GM23248 (cell line): ENCODE measurements around the gene SLC39A6. TPM values are rescaled to one million over a fixed set of nuclear protein-coding genes. Genes with fewer than 3 reads are reported as not detected.
"Not testable (repeated sequence)": the region's sequence is repeated elsewhere in the genome, so short reads cannot be mapped to it uniquely, and the experiment has no call there.

Experiments used
- DNase-seq: peaks from one replicate; pipeline ENCODE4 v3.0.0-alpha.2; 2015
- H2AFZ ChIP-seq: fragments of 200-600 bp; sonication (generic); 2 replicates; pipeline ENCODE4 v1.6.1; 2016; ENCODE audit warnings: antibody characterized with exemption
- H3F3A ChIP-seq: fragments of 200-600 bp; sonication (generic); 2 replicates; pipeline ENCODE4 v1.6.1; 2016; ENCODE audit warnings: mild to moderate bottlenecking, antibody characterized with exemption, mixed run types; ENCODE audit not compliant: insufficient read depth
- H3K27ac ChIP-seq: fragments of 200-600 bp; sonication (generic); 2 replicates; pipeline ENCODE4 v1.5.1; 2016; ENCODE audit warnings: mild to moderate bottlenecking
- H3K27me3 ChIP-seq: fragments of 200-600 bp; sonication (generic); replicated peaks from 2 replicates; pipeline ENCODE4 v1.6.1; 2016; ENCODE audit warnings: mild to moderate bottlenecking; ENCODE audit not compliant: insufficient read depth
- H3K36me3 ChIP-seq: fragments of 200-600 bp; sonication (generic); 2 replicates; pipeline ENCODE4 v1.6.1; 2016; ENCODE audit warnings: low read depth, mild to moderate bottlenecking
- H3K4me1 ChIP-seq: fragments of 200-600 bp; sonication (generic); 2 replicates; pipeline ENCODE4 v1.6.1; 2016; ENCODE audit warnings: mild to moderate bottlenecking; ENCODE audit not compliant: insufficient read depth
- H3K4me2 ChIP-seq: fragments of 200-600 bp; sonication (generic); one replicate; pipeline ENCODE4 v1.6.1; 2016; ENCODE audit warnings: mild to moderate bottlenecking; ENCODE audit not compliant: unreplicated experiment
- H3K4me3 ChIP-seq: fragments of 200-600 bp; sonication (generic); 2 replicates; pipeline ENCODE4 v1.5.1; 2016; ENCODE audit warnings: mild to moderate bottlenecking
- H3K79me2 ChIP-seq: fragments of 200-600 bp; sonication (generic); 2 replicates; pipeline ENCODE4 v1.6.1; 2016; ENCODE audit warnings: mild to moderate bottlenecking; ENCODE audit not compliant: insufficient read depth
- H3K9ac ChIP-seq: fragments of 200-600 bp; sonication (generic); 2 replicates; pipeline ENCODE4 v1.6.1; 2016; ENCODE audit warnings: mild to moderate bottlenecking
- H3K9me2 ChIP-seq: fragments of 200-600 bp; sonication (generic); 2 replicates; pipeline ENCODE4 v1.6.1; 2016; ENCODE audit warnings: mixed run types, mild to moderate bottlenecking, moderate library complexity; ENCODE audit not compliant: insufficient read depth
- H3K9me3 ChIP-seq: fragments of 200-600 bp; sonication (generic); one replicate; pipeline ENCODE4 v1.6.1; 2017; ENCODE audit warnings: low read depth
- H4K20me1 ChIP-seq: fragments of 200-600 bp; sonication (generic); 2 replicates; pipeline ENCODE4 v1.6.0; 2016; ENCODE audit not compliant: insufficient read depth
- EZH2 ChIP-seq: fragments of 200-600 bp; sonication (generic); IDR thresholded peaks from 2 replicates; pipeline ENCODE4 v1.6.1; 2018; ENCODE audit warnings: antibody characterized with exemption, mild to moderate bottlenecking; ENCODE audit not compliant: insufficient read depth, poor library complexity, severe bottlenecking
- EZH2phosphoT487 ChIP-seq: fragments of 200-600 bp; sonication (generic); IDR thresholded peaks from 2 replicates; pipeline ENCODE4 v1.6.1; 2018; ENCODE audit warnings: antibody characterized with exemption, moderate library complexity, mild to moderate bottlenecking, low read depth; ENCODE audit not compliant: insufficient read depth
- WGBS, 2 experiments: methylation state at CpG; one replicate each; pipeline ENCODE4 v1.1.6; 2015 to 2017; ENCODE audit warnings: low lambda C conversion rate in 2 of 2, low coverage in 1 of 2; ENCODE audit errors: missing lambda C conversion rate in 2 of 2; 5-methylcytosine and 5-hydroxymethylcytosine counted together
- in situ Hi-C: fragments of 300-500 bp; cut with MboI; formaldehyde crosslinking; loops from 2 replicates; pipeline ENCODE4 v1.15.0; 2020
- polyA plus RNA-seq: library from polyadenylated mRNA; unstranded; fragments of >200 nt; fragmentation: Nextera tagmentation; extraction: Ambion mirVana; gene quantifications from 2 replicates; pipeline ENCODE4 v1.2.1, GENCODE V29; 2016
- total RNA-seq: library from RNA; depleted of rRNA; stranded (reverse); fragments of >200 nt; shearing (Covaris generic); gene quantifications from 2 replicates; pipeline ENCODE4 v1.2.3, GENCODE V29; 2014

Gene SLC39A6
- total and polyA plus RNA-seq, 2 experiments from 2014 or later: 80.5 to 115 TPM

- Histone ChIP-seq H4K20me1 (no peaks in the 10 kb centered on the region), H3K79me2 (no peaks in the 10 kb centered on the region), H3K4me2 (no peak overlapping the region), H3K4me1 (no peaks in the 10 kb centered on the region), H3K27ac (no peak overlapping the region), H3K27me3 (no peaks in the 10 kb centered on the region), H3K9me2 (no peaks in the 10 kb centered on the region), H2AFZ (no peak overlapping the region), H3K36me3 (no peaks in the 10 kb centered on the region), H3K4me3 (no peak overlapping the region), H3K9me3 (no peaks in the 10 kb centered on the region), H3F3A (no peaks in the 10 kb centered on the region), H3K9ac (no peak overlapping the region)
- TF ChIP-seq EZH2phosphoT487 (no peak), EZH2 (no peak)
- in situ Hi-C loops: no loop called here
- DNase-seq: no peak
- WGBS, 2 experiments: 42 to 43% methylated on average over 2 of the region's 2 CpGs
Observed at GRCh38 chr18:36088256-36088655, 40.9 kb downstream of the SLC39A6 start.

- Histone ChIP-seq H3K79me2 (no peaks in the 10 kb centered on the region), H3K9ac (no peak overlapping the region), H4K20me1 (no peaks in the 10 kb centered on the region), H3K4me1 (no peaks in the 10 kb centered on the region), H2AFZ (no peak overlapping the region), H3K27me3 (no peaks in the 10 kb centered on the region), H3K9me2 (no peaks in the 10 kb centered on the region), H3K4me2 (no peak overlapping the region), H3K36me3 (no peaks in the 10 kb centered on the region), H3F3A (no peaks in the 10 kb centered on the region), H3K4me3 (no peak overlapping the region), H3K27ac (no peak overlapping the region), H3K9me3 (no peaks in the 10 kb centered on the region)
- TF ChIP-seq EZH2 (no peak), EZH2phosphoT487 (no peak)
- 74 to 76% methylated on average over 8 of the region's 8 CpGs for WGBS, 2 experiments
- in situ Hi-C loops: no loop called here
- DNase-seq: no peak
Observed at GRCh38 chr18:36086186-36086585, 43.0 kb downstream of the SLC39A6 start.

GRCh38 chr18:36085195-36085594 lies 43.9 kb downstream of the SLC39A6 start:
- Histone ChIP-seq H3K9ac (no peak overlapping the region), H3F3A (no peaks in the 10 kb centered on the region), H3K36me3 (no peaks in the 10 kb centered on the region), H3K4me1 (no peaks in the 10 kb centered on the region), H3K27ac (no peak overlapping the region), H2AFZ (no peak overlapping the region), H3K9me3 (no peaks in the 10 kb centered on the region), H4K20me1 (no peaks in the 10 kb centered on the region), H3K9me2 (no peaks in the 10 kb centered on the region), H3K4me3 (no peak overlapping the region), H3K27me3 (no peaks in the 10 kb centered on the region), H3K79me2 (no peaks in the 10 kb centered on the region), H3K4me2 (no peak overlapping the region)
- 83 to 85% methylated on average over 3 to 4 of the region's 4 CpGs for WGBS, 2 experiments
- TF ChIP-seq EZH2phosphoT487 (no peak), EZH2 (no peak)
- DNase-seq: no peak
- in situ Hi-C loops: no loop called here

- TF ChIP-seq EZH2 (no peak), EZH2phosphoT487 (no peak)
- Histone ChIP-seq H3K9me3 (no peaks in the 10 kb centered on the region), H3K4me2 (no peak overlapping the region), H3K79me2 (no peaks in the 10 kb centered on the region), H3K4me1 (no peaks in the 10 kb centered on the region), H3F3A (no peaks in the 10 kb centered on the region), H2AFZ (no peak overlapping the region), H3K9me2 (no peaks in the 10 kb centered on the region), H3K27me3 (no peaks in the 10 kb centered on the region), H3K4me3 (no peak overlapping the region), H3K27ac (no peak overlapping the region), H3K36me3 (no peaks in the 10 kb centered on the region), H4K20me1 (no peaks in the 10 kb centered on the region), H3K9ac (no peak overlapping the region)
- WGBS, 2 experiments: 25% methylated on average over 2 of the region's 2 CpGs
- in situ Hi-C loops: no loop called here
- no peak for DNase-seq
Observed at GRCh38 chr18:36083729-36084128, 45.4 kb downstream of the SLC39A6 start.

GRCh38 chr18:36081118-36081517 lies 48.0 kb downstream of the SLC39A6 start:
- H3K9me2 ChIP-seq, H3K27ac ChIP-seq, H3K27me3 ChIP-seq, H3F3A ChIP-seq, H3K4me2 ChIP-seq, DNase-seq, H3K79me2 ChIP-seq, in situ Hi-C loops, H3K4me1 ChIP-seq, H3K9ac ChIP-seq, H3K9me3 ChIP-seq, H3K4me3 ChIP-seq, H3K36me3 ChIP-seq, H2AFZ ChIP-seq, H4K20me1 ChIP-seq: not testable (repeated sequence)
- 76 to 87% methylated on average over 2 of the region's 2 CpGs for WGBS, 2 experiments
